ENCODE results near the gene MICU1.
"Not testable (repeated sequence)": the region's sequence is repeated elsewhere in the genome, so short reads cannot be mapped to it uniquely, and the experiment has no call there.

DNA sequence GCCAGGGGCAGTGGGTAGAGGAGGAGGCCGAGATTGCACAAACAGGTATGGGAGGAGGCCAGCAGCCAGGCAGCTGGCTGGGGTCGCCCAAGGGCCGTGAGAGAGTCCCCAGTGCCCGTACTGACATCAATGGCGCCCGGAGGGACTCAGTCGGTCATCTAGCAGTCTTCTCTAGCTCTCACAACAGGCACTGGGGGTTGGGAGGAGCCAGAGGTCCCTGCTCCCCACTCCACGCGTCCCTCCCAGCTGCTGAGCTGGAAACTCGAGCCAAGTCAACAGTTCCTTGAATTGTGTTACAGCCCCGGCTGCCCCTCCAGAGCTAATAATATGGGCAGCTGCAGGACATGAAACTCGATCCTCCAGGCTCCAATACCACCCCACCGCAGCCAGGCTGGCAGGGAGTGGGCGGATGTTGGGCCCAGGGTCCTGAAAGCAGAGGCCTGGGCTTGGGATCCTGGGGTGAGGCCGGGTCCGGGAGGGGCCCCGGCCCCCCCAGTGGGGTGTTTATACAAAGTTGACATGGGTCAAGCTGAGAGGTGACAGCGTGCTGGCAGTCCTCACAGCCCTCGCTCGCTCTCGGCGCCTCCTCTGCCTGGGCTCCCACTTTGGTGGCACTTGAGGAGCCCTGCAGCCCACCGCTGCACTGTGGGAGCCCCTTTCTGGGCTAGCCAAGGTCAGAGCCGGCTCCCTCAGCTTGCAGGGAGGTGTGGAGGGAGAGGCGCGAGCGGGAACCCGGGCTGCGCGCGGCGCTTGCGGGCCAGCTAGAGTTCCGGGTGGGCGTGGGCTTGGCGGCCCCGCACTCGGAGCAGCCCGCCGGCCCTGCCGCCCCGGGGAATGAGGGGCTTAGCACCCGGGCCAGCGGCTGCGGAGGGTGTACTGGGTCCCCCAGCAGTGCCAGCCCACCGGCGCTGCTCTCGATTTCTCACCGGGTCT is 300.4 kb downstream of the MICU1 start:
- TF ChIP-seq, protein P1, sequence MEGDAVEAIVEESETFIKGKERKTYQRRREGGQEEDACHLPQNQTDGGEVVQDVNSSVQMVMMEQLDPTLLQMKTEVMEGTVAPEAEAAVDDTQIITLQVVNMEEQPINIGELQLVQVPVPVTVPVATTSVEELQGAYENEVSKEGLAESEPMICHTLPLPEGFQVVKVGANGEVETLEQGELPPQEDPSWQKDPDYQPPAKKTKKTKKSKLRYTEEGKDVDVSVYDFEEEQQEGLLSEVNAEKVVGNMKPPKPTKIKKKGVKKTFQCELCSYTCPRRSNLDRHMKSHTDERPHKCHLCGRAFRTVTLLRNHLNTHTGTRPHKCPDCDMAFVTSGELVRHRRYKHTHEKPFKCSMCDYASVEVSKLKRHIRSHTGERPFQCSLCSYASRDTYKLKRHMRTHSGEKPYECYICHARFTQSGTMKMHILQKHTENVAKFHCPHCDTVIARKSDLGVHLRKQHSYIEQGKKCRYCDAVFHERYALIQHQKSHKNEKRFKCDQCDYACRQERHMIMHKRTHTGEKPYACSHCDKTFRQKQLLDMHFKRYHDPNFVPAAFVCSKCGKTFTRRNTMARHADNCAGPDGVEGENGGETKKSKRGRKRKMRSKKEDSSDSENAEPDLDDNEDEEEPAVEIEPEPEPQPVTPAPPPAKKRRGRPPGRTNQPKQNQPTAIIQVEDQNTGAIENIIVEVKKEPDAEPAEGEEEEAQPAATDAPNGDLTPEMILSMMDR (IDR thresholded peaks at IDR 0.05; ENCODE audit: insufficient read depth, low read depth, low read length): not testable (repeated sequence)
- TF ChIP-seq EZH2 (IDR thresholded peaks at IDR 0.05; ENCODE audit: insufficient read depth, low read length): not testable (repeated sequence)

Data from astrocyte (in vitro differentiated cells and primary cell).